Stimulated activated naive CD8-positive, alpha-beta T cell treated with anti-CD3 and anti-CD28 coated beads, Interleukin-15, Interleukin-2, amounts not matched to agents 100 U/mL and 50 U/mL, for 24 hours (primary cell): ENCODE measurements around the gene RETREG1.

ENCODE experiments used
- ATAC-seq: fragments of 150-1000 bp; cut with Tn5 transposase; one replicate; pipeline ENCODE4 v1.10.0; 2021
- DNase-seq: peaks from one replicate; pipeline ENCODE4 v3.0.0; 2021

The RETREG1 gene

GRCh38 chr5:16525651-16526050 is 91.1 kb downstream of the RETREG1 start:
- ATAC-seq, result no peak
- no peak for DNase-seq

GRCh38 chr5:16524286-16524685 is 92.5 kb downstream of the RETREG1 start:
- ATAC-seq, result no peak
- no peak for DNase-seq

- no peak for DNase-seq
- no peak for ATAC-seq
These were observed 95.0 kb downstream of the RETREG1 start for GRCh38 chr5:16521521-16522483.

- ATAC-seq (no peak), DNase-seq (no peak)
These were observed 96.0 kb downstream of the RETREG1 start for GRCh38 chr5:16520841-16521240.

- no peak for DNase-seq
- no peak for ATAC-seq
These were observed 97.4 kb downstream of the RETREG1 start for GRCh38 chr5:16519435-16519834.

GRCh38 chr5:16518606-16519005 is 98.2 kb downstream of the RETREG1 start:
- no peak for DNase-seq
- ATAC-seq, result no peak

- no peak for DNase-seq
- ATAC-seq, result no peak
These were observed 101.3 kb downstream of the RETREG1 start for GRCh38 chr5:16515532-16515931.

- ATAC-seq (no peak), DNase-seq (no peak)
These were observed 106.7 kb downstream of the RETREG1 start for GRCh38 chr5:16510098-16510497.

- DNase-seq (no peak), ATAC-seq (peak; percentile 7)
These were observed 107.9 kb downstream of the RETREG1 start for GRCh38 chr5:16508730-16509531.

- DNase-seq (no peak), ATAC-seq (no peak)
These were observed 109.1 kb downstream of the RETREG1 start for GRCh38 chr5:16507716-16508115.

- DNase-seq (no peak), ATAC-seq (no peak)
These were observed 110.9 kb downstream of the RETREG1 start for GRCh38 chr5:16505904-16506303.

GRCh38 chr5:16505140-16505891 is 111.5 kb downstream of the RETREG1 start:
- DNase-seq, result no peak
- ATAC-seq, result no peak

GRCh38 chr5:16504571-16504970 is 112.2 kb downstream of the RETREG1 start:
- DNase-seq, result no peak
- ATAC-seq, result no peak

GRCh38 chr5:16502866-16503265 is 113.9 kb downstream of the RETREG1 start:
- ATAC-seq (no peak), DNase-seq (no peak)

GRCh38 chr5:16500024-16500423 is 116.8 kb downstream of the RETREG1 start:
- no peak for ATAC-seq
- DNase-seq, result no peak

GRCh38 chr5:16497546-16497945 is 119.3 kb downstream of the RETREG1 start:
- DNase-seq, result no peak
- ATAC-seq, result no peak

- ATAC-seq, result no peak
- no peak for DNase-seq
These were observed 123.5 kb downstream of the RETREG1 start for GRCh38 chr5:16493261-16493660.

- DNase-seq, result no peak
- peak; percentile 10 for ATAC-seq
These were observed 124.2 kb downstream of the RETREG1 start for GRCh38 chr5:16492398-16493140.

- DNase-seq (no peak), ATAC-seq (no peak)
These were observed 125.9 kb downstream of the RETREG1 start for GRCh38 chr5:16490911-16491310.

GRCh38 chr5:16489322-16489791 is 127.4 kb downstream of the RETREG1 start:
- no peak for DNase-seq
- peak; percentile 69 for ATAC-seq

GRCh38 chr5:16487456-16487855 is 129.3 kb downstream of the RETREG1 start:
- DNase-seq (no peak), ATAC-seq (no peak)

- no peak for ATAC-seq
These were observed 130.1 kb downstream of the RETREG1 start for GRCh38 chr5:16486711-16487111.

More at GRCh38 chr5:16486711-16487111, 130.1 kb downstream of the RETREG1 start:
- no peak for DNase-seq
